B cell (primary cell): ENCODE data around the gene ARR3. TPM values are rescaled to one million over a fixed set of nuclear protein-coding genes. Genes with fewer than 3 reads are reported as not detected.
"Not testable (repeated sequence)": the region's sequence is repeated elsewhere in the genome, so short reads cannot be mapped to it uniquely, and the experiment has no call there.

Source experiments
- ATAC-seq: fragments of 200-7000 bp; cut with Tn5 transposase; one replicate; pipeline ENCODE4 v1.10.0; 2021; ENCODE audit warnings: low read depth, mild to moderate bottlenecking, moderate number of reproducible peaks, moderate library complexity
- CTCF ChIA-PET: fragments of 350-600 bp; sonication (Branson Sonifier 250); formaldehyde crosslinking; loops from one replicate; lab custom pipeline; 2021; ENCODE audit warnings: antibody characterized with exemption, inconsistent platforms; lab: Charles Lee
- POLR2A ChIA-PET: fragments of 350-600 bp; sonication (Branson Sonifier 250); formaldehyde crosslinking; loops from one replicate; lab custom pipeline; 2021; ENCODE audit warnings: antibody characterized with exemption; lab: Charles Lee
- DNase-seq: peaks from one replicate; pipeline ENCODE4 v3.0.0; 2013
- H2AFZ ChIP-seq: 2 replicates; pipeline ENCODE4 v1.6.1; 2012; ENCODE audit warnings: mild to moderate bottlenecking, low read depth, low read length; ENCODE audit not compliant: insufficient read depth, poor library complexity, severe bottlenecking
- H3K27ac ChIP-seq, 2 donors: 1 replicate in 1 of 2; 2 replicates in 1 of 2; pipeline ENCODE4 v1.5.1; 2012 to 2013; ENCODE audit warnings: low read length in 2 of 2, mild to moderate bottlenecking in 2 of 2, moderate library complexity in 1 of 2
- H3K27me3 ChIP-seq, 4 experiments: fragments of 200-600 bp in 1 of 4; sonication (generic) in 1 of 4; replicated peaks in 1 of 4; 1 replicate in 2 of 4; 2 replicates in 2 of 4; pipeline versions ENCODE4 v1.6.1 to v1.7.0; 2013 to 2016; ENCODE audit warnings: low read length in 3 of 4, mild to moderate bottlenecking in 2 of 4, mixed read lengths in 1 of 4, moderate library complexity in 1 of 4; ENCODE audit not compliant: insufficient read depth in 4 of 4, control insufficient read depth in 3 of 4; ENCODE audit errors: control extremely low read depth in 1 of 4
- H3K36me3 ChIP-seq, 2 experiments: replicated peaks in 1 of 2; 1 replicate in 1 of 2; 2 replicates in 1 of 2; pipeline versions ENCODE4 v1.6.1 to v1.7.1; 2013; ENCODE audit warnings: low read length in 1 of 2; ENCODE audit not compliant: insufficient read depth in 2 of 2, control insufficient read depth in 1 of 2; ENCODE audit errors: control extremely low read depth in 1 of 2, extremely low read depth in 1 of 2
- H3K4me1 ChIP-seq, 2 donors: fragments of 200-600 bp in 1 of 2; sonication (generic) in 1 of 2; 1 replicate in 1 of 2; 2 replicates in 1 of 2; pipeline versions ENCODE4 v1.5.1 to v1.6.1; 2013 to 2017; ENCODE audit warnings: low read length in 2 of 2; ENCODE audit not compliant: control insufficient read depth in 2 of 2, insufficient read depth in 2 of 2
- H3K4me2 ChIP-seq: replicated peaks from 2 replicates; pipeline ENCODE3; 2012; ENCODE audit warnings: mild to moderate bottlenecking, low read depth, low read length; ENCODE audit not compliant: poor library complexity, severe bottlenecking
- H3K4me3 ChIP-seq, 5 experiments: fragments of 200-600 bp in 1 of 5; sonication (generic) in 1 of 5; 1 replicate in 3 of 5; 2 replicates in 2 of 5; pipeline versions ENCODE4 v1.5.1 to v1.7.0; 2011 to 2016; ENCODE audit warnings: low read length in 4 of 5, mild to moderate bottlenecking in 4 of 5, low read depth in 2 of 5, control low read depth in 1 of 5, moderate library complexity in 1 of 5; ENCODE audit not compliant: insufficient read depth in 1 of 5; ENCODE audit errors: control extremely low read depth in 1 of 5, extremely low read depth in 1 of 5
- H3K79me2 ChIP-seq: fragments of 200-600 bp; sonication (generic); one replicate; pipeline ENCODE4 v1.6.0; 2016; ENCODE audit warnings: low read length; ENCODE audit not compliant: control insufficient read depth, insufficient read depth
- H3K9ac ChIP-seq: fragments of 200-600 bp; sonication (generic); 2 replicates; pipeline ENCODE4 v1.6.1; 2017; ENCODE audit warnings: mild to moderate bottlenecking, low read length, moderate library complexity
- H3K9me3 ChIP-seq, 3 donors: one replicate each; pipeline versions ENCODE4 v1.6.1 to v1.7.1; 2013; ENCODE audit warnings: low read length in 2 of 3; ENCODE audit not compliant: control insufficient read depth in 2 of 3, insufficient read depth in 1 of 3; ENCODE audit errors: control extremely low read depth in 1 of 3
- H4K20me1 ChIP-seq: 2 replicates; pipeline ENCODE4 v1.6.0; 2012; ENCODE audit warnings: mild to moderate bottlenecking, low read length; ENCODE audit not compliant: insufficient read depth, control insufficient read depth, poor library complexity, severe bottlenecking
- H3K27ac Mint-ChIP-seq: one replicate; pipeline ENCODE4 v1.8.0; 2021; ENCODE audit warnings: mixed read lengths
- H3K27me3 Mint-ChIP-seq: one replicate; pipeline ENCODE4 v1.8.0; 2021; ENCODE audit warnings: mixed read lengths
- H3K4me1 Mint-ChIP-seq: one replicate; pipeline ENCODE4 v1.8.0; 2021; ENCODE audit warnings: mixed read lengths
- H3K4me3 Mint-ChIP-seq: one replicate; pipeline ENCODE4 v1.8.0; 2021; ENCODE audit warnings: mixed read lengths
- H3K9me3 Mint-ChIP-seq: one replicate; pipeline ENCODE4 v1.8.0; 2022; ENCODE audit warnings: mixed read lengths; ENCODE audit not compliant: insufficient read depth
- EZH2 ChIP-seq: IDR thresholded peaks from 2 replicates; pipeline ENCODE4 v1.6.1; 2012; ENCODE audit warnings: borderline replicate concordance, low read depth, mild to moderate bottlenecking, moderate library complexity, low read length; ENCODE audit not compliant: insufficient read depth, poor library complexity, severe bottlenecking
- WGBS: methylation state at CpG from one replicate; pipeline ENCODE4 v1.1.5; 2013; ENCODE audit warnings: missing lambda C conversion rate; ENCODE audit not compliant: insufficient coverage; 5-methylcytosine and 5-hydroxymethylcytosine counted together
- intact Hi-C: fragments of 100-400 bp; cut with micrococcal nuclease; formaldehyde crosslinking; loops from one replicate; pipeline ENCODE4 v1.10.0; 2022
- polyA plus RNA-seq: library from polyadenylated mRNA; depleted of rRNA; stranded (reverse); fragments of >200 nt; gene quantifications from 2 replicates; pipeline ENCODE4 v1.2.3, GENCODE V29; 2012
- total RNA-seq, 2 donors: library from RNA; stranded (reverse); fragments of 120-200 nt in 1 of 2; gene quantifications; 1 replicate in 1 of 2; 2 replicates in 1 of 2; pipeline versions ENCODE4 v1.2.3 to v1.2.4, GENCODE V29; 2013 to 2022
- TF ChIP-seq, protein P1 (sequence below): fragments of 200-600 bp; IDR thresholded peaks from one replicate; pipeline ENCODE4 v1.8.0; 2022; ENCODE audit warnings: antibody characterized with exemption, mild to moderate bottlenecking

Gene ARR3
- total and polyA plus RNA-seq, 2 donors (not counting 1 experiment from before 2014, with no cell fraction given), result not detected

DNA sequence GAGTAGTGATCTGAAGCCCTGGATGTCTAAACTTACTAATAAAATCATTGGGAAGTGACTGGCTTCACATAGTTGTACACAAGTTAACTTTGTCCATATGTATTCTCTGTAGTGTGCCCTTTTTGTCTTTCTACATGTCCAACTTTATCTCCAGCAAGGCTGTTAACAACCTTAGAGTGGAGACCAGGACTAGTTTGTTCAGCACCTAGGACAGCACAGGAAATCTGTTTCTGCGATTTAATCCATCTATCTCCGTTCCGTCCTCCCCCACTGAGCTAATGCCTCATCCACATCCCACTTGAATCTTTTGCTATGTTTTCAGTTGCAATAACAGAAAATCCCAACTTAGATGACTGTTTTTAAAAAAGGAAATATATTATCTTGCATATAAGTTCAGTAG lies 3.4 kb upstream of the ARR3 start:
- ATAC-seq (no peak), DNase-seq (no peak)
- Mint-ChIP-seq H3K4me1 (no peaks in the 10 kb centered on the region), H3K9me3 (no peaks in the 10 kb centered on the region), H3K27me3 (no peaks in the 10 kb centered on the region), H3K4me3 (no peak overlapping the region), H3K27ac (no peak overlapping the region)
- Histone ChIP-seq H2AFZ (no peak overlapping the region), H3K27me3 (no peaks in the 10 kb centered on the region), H3K9ac (no peak overlapping the region), H3K79me2 (no peaks in the 10 kb centered on the region), H3K36me3 (no peaks in the 10 kb centered on the region), H3K4me2 (no peak overlapping the region), H3K9me3 (no peaks in the 10 kb centered on the region), H3K4me3 (no peak overlapping the region), H4K20me1 (no peaks in the 10 kb centered on the region), H3K27ac (no peak overlapping the region), H3K4me1 (no peaks in the 10 kb centered on the region)
- whole genome bisulfite sequencing, result no CpG with 5 or more reads among the region's 3 CpGs
- TF ChIP-seq, protein P1, sequence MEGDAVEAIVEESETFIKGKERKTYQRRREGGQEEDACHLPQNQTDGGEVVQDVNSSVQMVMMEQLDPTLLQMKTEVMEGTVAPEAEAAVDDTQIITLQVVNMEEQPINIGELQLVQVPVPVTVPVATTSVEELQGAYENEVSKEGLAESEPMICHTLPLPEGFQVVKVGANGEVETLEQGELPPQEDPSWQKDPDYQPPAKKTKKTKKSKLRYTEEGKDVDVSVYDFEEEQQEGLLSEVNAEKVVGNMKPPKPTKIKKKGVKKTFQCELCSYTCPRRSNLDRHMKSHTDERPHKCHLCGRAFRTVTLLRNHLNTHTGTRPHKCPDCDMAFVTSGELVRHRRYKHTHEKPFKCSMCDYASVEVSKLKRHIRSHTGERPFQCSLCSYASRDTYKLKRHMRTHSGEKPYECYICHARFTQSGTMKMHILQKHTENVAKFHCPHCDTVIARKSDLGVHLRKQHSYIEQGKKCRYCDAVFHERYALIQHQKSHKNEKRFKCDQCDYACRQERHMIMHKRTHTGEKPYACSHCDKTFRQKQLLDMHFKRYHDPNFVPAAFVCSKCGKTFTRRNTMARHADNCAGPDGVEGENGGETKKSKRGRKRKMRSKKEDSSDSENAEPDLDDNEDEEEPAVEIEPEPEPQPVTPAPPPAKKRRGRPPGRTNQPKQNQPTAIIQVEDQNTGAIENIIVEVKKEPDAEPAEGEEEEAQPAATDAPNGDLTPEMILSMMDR, result no peak
- TF ChIP-seq EZH2, result no peak
- ChIA-PET CTCF (no interaction called here), POLR2A (no interaction called here)
- intact Hi-C loops, result no loop called here

DNA sequence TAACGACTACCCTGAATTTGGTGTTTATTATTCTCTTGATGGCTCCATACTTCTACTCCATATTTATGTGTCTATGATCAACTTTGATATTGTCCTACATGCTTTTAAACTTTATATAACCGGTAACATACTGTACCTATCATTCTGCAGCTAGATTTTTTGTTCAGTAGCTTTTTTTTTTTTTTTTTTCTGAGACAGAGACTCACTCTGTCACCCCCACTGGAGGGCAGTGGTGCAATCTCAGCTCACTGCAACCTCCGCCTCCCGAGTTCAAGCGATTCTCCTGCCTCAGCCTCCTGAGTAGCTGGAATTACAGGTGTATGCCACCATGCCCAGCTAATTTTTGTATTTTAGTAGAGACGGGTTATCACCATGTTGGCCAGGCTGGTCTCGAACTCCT lies 5.9 kb downstream of the ARR3 start:
- H3K27ac ChIP-seq, H3K9me3 ChIP-seq, H3K4me2 ChIP-seq, CTCF ChIA-PET, H4K20me1 ChIP-seq, H3K4me3 ChIP-seq, H3K27ac Mint-ChIP-seq, H3K4me3 Mint-ChIP-seq, intact Hi-C loops, H3K36me3 ChIP-seq, H3K9ac ChIP-seq, DNase-seq, H3K79me2 ChIP-seq, POLR2A ChIA-PET, H3K9me3 Mint-ChIP-seq, H3K4me1 ChIP-seq, H2AFZ ChIP-seq, ATAC-seq, H3K27me3 Mint-ChIP-seq, H3K27me3 ChIP-seq, H3K4me1 Mint-ChIP-seq: not testable (repeated sequence)
- 100% methylated on average over 1 of the region's 7 CpGs for WGBS
